Panc1 (cell line): Measurements from ENCODE around the gene ZNF77.

Experiments
- CTCF ChIP-seq: fragments of 450-650 bp; IDR thresholded peaks from 2 replicates; pipeline ENCODE4 v1.5.1; 2017; ENCODE audit warnings: mild to moderate bottlenecking
- POLR2AphosphoS5 ChIP-seq: IDR thresholded peaks from 2 replicates; pipeline ENCODE4 v1.6.1; 2012; ENCODE audit warnings: mild to moderate bottlenecking, low read depth, low read length, moderate library complexity
- REST ChIP-seq, 2 experiments: IDR thresholded peaks; 2 replicates each; pipeline ENCODE4 v1.6.1; 2011 to 2012; ENCODE audit warnings: low read depth in 2 of 2, control low read depth in 1 of 2, low read length in 1 of 2, mild to moderate bottlenecking in 1 of 2, moderate library complexity in 1 of 2; ENCODE audit not compliant: insufficient read depth in 1 of 2
- SIN3A ChIP-seq: IDR thresholded peaks from 2 replicates; pipeline ENCODE4 v1.6.1; 2012; ENCODE audit warnings: low read depth, mild to moderate bottlenecking, low read length, moderate library complexity, borderline replicate concordance; ENCODE audit not compliant: insufficient read depth

- TF ChIP-seq CTCF, result no peak
- no peak for TF ChIP-seq REST (IDR thresholded peaks at IDR 0.05; ENCODE audit: insufficient read depth in 1 of 2, low read depth in 2 of 2, low read length in 1 of 2)
- TF ChIP-seq POLR2AphosphoS5, result no peak
- no peak for TF ChIP-seq SIN3A
Measured at GRCh38 chr19:2964874-2965273, 20.1 kb upstream of the ZNF77 start.
